Measurements from ENCODE around the gene SHMT1.

- no peak for TF ChIP-seq CTCF (IDR thresholded peaks at IDR 0.05)
- TF ChIP-seq POLR2A (IDR thresholded peaks at IDR 0.05): no peak
- TF ChIP-seq EP300 (IDR thresholded peaks at IDR 0.05): no peak
These were observed 31.5 kb downstream of the SHMT1 start for GRCh38 chr17:18331879-18332278.
